HepG2 (cell line): ENCODE measurements around the gene WDR91. TPM values are rescaled to one million over a fixed set of nuclear protein-coding genes. Genes with fewer than 3 reads are reported as not detected.
A peak's percentile ranks its signal among the peaks of the same experiment; 100 is the strongest.

Source experiments
- ATAC-seq: fragments of 200-7000 bp; cut with Tn5 transposase; 3 replicates; pipeline ENCODE4 v1.9.1; 2020; ENCODE audit warnings: mild to moderate bottlenecking, moderate library complexity
- BruUV-seq: library from RNA; stranded (reverse); fragments of 400-500 nt; replicated peaks from 2 replicates; lab custom pipeline; 2021; lab: Mats Ljungman, UMichigan
- CTCF ChIA-PET: fragments of 300-600 bp; formaldehyde crosslinking; extraction: SDS; loops from one replicate; lab custom pipeline; 2021; ENCODE audit warnings: low total read pairs, inconsistent platforms, low intra/inter-chr PET ratio; lab: Yijun Ruan, JAX
- POLR2A ChIA-PET: fragments of 350-600 bp; sonication (Branson Sonifier 250); formaldehyde crosslinking; loops from one replicate; lab custom pipeline; 2020; ENCODE audit warnings: antibody characterized with exemption, inconsistent platforms; lab: Yijun Ruan, JAX
- DNase-seq: peaks from one replicate; pipeline ENCODE4 v3.0.0-alpha.2; 2015; ENCODE audit warnings: low spot score
- FAIRE-seq: peaks from 3 replicates; lab custom pipeline; 2011; peaks lifted over from hg19 to GRCh38; lab: Jason Lieb, UNC
- H2AFZ ChIP-seq: one replicate; pipeline ENCODE4 v1.6.1; 2011; ENCODE audit warnings: low read length, inconsistent platforms
- H3K27ac ChIP-seq: fragments of 300-600 bp; 3 replicates; pipeline ENCODE4 v1.8.0; 2011; ENCODE audit warnings: mixed run types, mild to moderate bottlenecking, mixed read lengths, low read length, inconsistent platforms; ENCODE audit not compliant: insufficient read depth; ENCODE audit errors: extremely low read length
- H3K27me3 ChIP-seq, 2 experiments: fragments of 200-600 bp in 1 of 2; 2 replicates in 1 of 2; 3 replicates in 1 of 2; pipeline versions ENCODE4 v1.6.0 to v1.8.0; 2011; ENCODE audit warnings: low read length in 2 of 2, mild to moderate bottlenecking in 2 of 2, moderate library complexity in 2 of 2, inconsistent platforms in 1 of 2; ENCODE audit not compliant: insufficient read depth in 2 of 2, control insufficient read depth in 1 of 2
- H3K36me3 ChIP-seq, 2 experiments: fragments of 200-600 bp in 1 of 2; replicated peaks in 1 of 2; 2 replicates in 1 of 2; 3 replicates in 1 of 2; pipeline versions ENCODE4 v1.5.1 to v1.8.0; 2011; ENCODE audit warnings: low read length in 2 of 2, inconsistent platforms in 1 of 2; ENCODE audit not compliant: insufficient read depth in 2 of 2, control insufficient read depth in 1 of 2
- H3K4me1 ChIP-seq: 2 replicates; pipeline ENCODE4 v1.5.1; 2012; ENCODE audit warnings: low read length, inconsistent platforms; ENCODE audit not compliant: insufficient read depth
- H3K4me2 ChIP-seq: 2 replicates; pipeline ENCODE4 v1.6.0; 2011; ENCODE audit warnings: low read depth, low read length, inconsistent platforms
- H3K4me3 ChIP-seq, 3 experiments: fragments of 200-600 bp in 1 of 3; sonication (generic), shearing (Covaris generic) in 1 of 3; replicated peaks in 1 of 3; 2 replicates each; pipeline ENCODE4 v1.5.1; 2011 to 2016; ENCODE audit warnings: low read length in 3 of 3, inconsistent platforms in 2 of 3, low read depth in 2 of 3, mild to moderate bottlenecking in 2 of 3, control low read depth in 1 of 3, mixed read lengths in 1 of 3; ENCODE audit not compliant: insufficient read depth in 1 of 3
- H3K79me2 ChIP-seq: one replicate; pipeline ENCODE4 v1.6.1; 2011; ENCODE audit warnings: low read length, inconsistent platforms; ENCODE audit not compliant: insufficient read depth
- H3K9ac ChIP-seq: 2 replicates; pipeline ENCODE4 v1.6.0; 2011; ENCODE audit warnings: mild to moderate bottlenecking, low read depth, low read length, inconsistent platforms; ENCODE audit not compliant: insufficient read depth
- H3K9me3 ChIP-seq: 2 replicates; pipeline ENCODE4 v1.5.1; 2012; ENCODE audit warnings: mild to moderate bottlenecking, low read length
- H4K20me1 ChIP-seq: 2 replicates; pipeline ENCODE4 v1.6.0; 2011; ENCODE audit warnings: inconsistent platforms, mild to moderate bottlenecking, low read length, moderate library complexity; ENCODE audit not compliant: insufficient read depth
- CENPT ChIP-seq: sonication (generic); formaldehyde crosslinking; IDR thresholded peaks from 2 replicates; pipeline ENCODE4 v1.8.0; 2022; ENCODE audit warnings: low read depth, mild to moderate bottlenecking, moderate library complexity, missing genetic modification reagents
- EP300 ChIP-seq, 3 experiments: sonication (generic) in 1 of 3; formaldehyde crosslinking in 1 of 3; IDR thresholded peaks; 2 replicates each; pipeline versions ENCODE4 v1.5.1 to v1.6.1; 2011 to 2020; ENCODE audit warnings: low read depth in 2 of 3, low read length in 2 of 3, borderline replicate concordance in 1 of 3, improper control_type of control experiment in 1 of 3, mild to moderate bottlenecking in 1 of 3, missing genetic modification reagents in 1 of 3, moderate library complexity in 1 of 3
- FOXK2 ChIP-seq: fragments of 450-650 bp; IDR thresholded peaks from 2 replicates; pipeline ENCODE4 v1.6.1; 2016
- HOMEZ ChIP-seq: IDR thresholded peaks from 2 replicates; pipeline ENCODE4 v1.6.1; 2016; ENCODE audit warnings: low read depth
- IRF1 ChIP-seq: sonication (generic); formaldehyde crosslinking; IDR thresholded peaks from 2 replicates; pipeline ENCODE4 v1.4.0; 2020; ENCODE audit warnings: low read depth, mild to moderate bottlenecking, missing genetic modification reagents
- KDM5B ChIP-seq: sonication (generic); formaldehyde crosslinking; IDR thresholded peaks from 2 replicates; pipeline ENCODE4 v1.4.0; 2020; ENCODE audit warnings: missing genetic modification reagents, mild to moderate bottlenecking, borderline replicate concordance
- MNT ChIP-seq: fragments of 450-650 bp; IDR thresholded peaks from 2 replicates; pipeline ENCODE4 v1.6.1; 2016
- NFIC ChIP-seq: IDR thresholded peaks from 2 replicates; pipeline ENCODE4 v1.6.1; 2012; ENCODE audit warnings: mild to moderate bottlenecking, low read length, inconsistent platforms
- NR2F1 ChIP-seq, 2 experiments: fragments of 450-650 bp in 1 of 2; formaldehyde crosslinking in 1 of 2; IDR thresholded peaks; 2 replicates each; pipeline versions ENCODE4 v1.5.0 to v1.6.1; 2016 to 2020; ENCODE audit warnings: mild to moderate bottlenecking in 1 of 2, missing compliant biosample characterization in 1 of 2, missing genetic modification reagents in 1 of 2, moderate library complexity in 1 of 2
- WGBS: methylation state at CpG from one replicate; pipeline ENCODE4 v1.1.6; 2017; ENCODE audit warnings: low lambda C conversion rate; 5-methylcytosine and 5-hydroxymethylcytosine counted together
- in situ Hi-C: cut with HindIII; loops from 2 replicates; pipeline ENCODE4 v1.10.0; 2017; ENCODE audit warnings: low pct_unique_long_range_greater_than_20kb; ENCODE audit not compliant: extremely low pct_ligation_motif_present
- intact Hi-C: fragments of 100-400 bp; cut with micrococcal nuclease; formaldehyde crosslinking; loops from one replicate; pipeline ENCODE4 v1.10.0; 2022; ENCODE audit not compliant: unreplicated experiment
- polyA plus RNA-seq, 8 experiments: library from polyadenylated mRNA; depleted of rRNA in 3 of 8; stranded (reverse) in 7 of 8; unstranded in 1 of 8; fragments of >200 nt; fragmentation: Illumina TruSeq in 4 of 8; extraction: Trizol in 4 of 8; gene quantifications; 2 replicates each; pipeline versions ENCODE4 v1.2.1 to v1.2.3, GENCODE V29; 2011 to 2016; ENCODE audit warnings: low read depth in 4 of 8, missing spikeins in 1 of 8, mixed read lengths in 1 of 8; ENCODE audit not compliant: insufficient read depth in 1 of 8
- total RNA-seq, 5 experiments: library from RNA; depleted of rRNA; stranded (reverse); fragments of >200 nt; fragmentation: Illumina TruSeq; extraction: Trizol; gene quantifications; 2 replicates each; pipeline ENCODE4 v1.2.3, GENCODE V29; 2016; ENCODE audit warnings: low read depth in 1 of 5
- TF ChIP-seq, protein P1 (sequence below): sonication (generic); formaldehyde crosslinking; IDR thresholded peaks from 2 replicates; pipeline ENCODE4 v1.5.0; 2020; ENCODE audit warnings: mild to moderate bottlenecking, missing genetic modification reagents

WDR91 gene
- total and polyA plus RNA-seq, 2 of the 13 experiments (the other 11 are each of a cell fraction or from before 2014, with no cell fraction given) = 11.6 to 12.1 TPM

DNA sequence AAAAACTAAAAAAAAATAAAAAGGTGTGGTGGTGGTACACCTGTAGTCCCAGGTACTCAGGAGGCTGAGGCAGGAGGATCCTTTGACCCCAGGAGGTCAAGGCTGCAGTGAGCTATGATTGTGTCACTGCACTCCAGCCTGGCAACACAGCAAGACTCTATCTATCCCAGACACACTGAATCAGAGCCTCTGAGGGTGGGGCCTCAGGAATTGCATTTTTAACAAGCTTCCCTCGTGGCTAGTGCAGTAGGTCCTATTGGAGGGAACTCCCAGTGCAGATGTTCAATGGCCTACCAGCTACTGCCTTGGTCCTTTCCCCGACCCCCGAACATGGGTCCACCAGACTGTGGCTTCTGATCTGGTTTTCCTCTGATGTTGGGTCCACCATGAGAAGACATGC lies 37.2 kb upstream of the WDR91 start:
- in situ Hi-C loops (no loop called here), intact Hi-C loops (no loop called here)
- 88% methylated on average over 2 of the region's 3 CpGs for WGBS
- DNase-seq (no peak), FAIRE-seq (no peak), ATAC-seq (no peak)
- H3K4me2 ChIP-seq = no peak overlapping the region
- no peak overlapping the region for H3K27ac ChIP-seq
- no peak overlapping the region for H3K4me3 ChIP-seq
- ChIA-PET CTCF (no interaction called here), POLR2A (no interaction called here)
- peaks cover 15% of the 10 kb centered on the region for H3K4me1 ChIP-seq
- H3K79me2 ChIP-seq = no peaks in the 10 kb centered on the region
- no peaks in the 10 kb centered on the region for H4K20me1 ChIP-seq
- H3K9me3 ChIP-seq = no peaks in the 10 kb centered on the region
- H3K9ac ChIP-seq = no peak overlapping the region
- no peaks in the 10 kb centered on the region for H3K36me3 ChIP-seq
- TF ChIP-seq, protein P1, sequence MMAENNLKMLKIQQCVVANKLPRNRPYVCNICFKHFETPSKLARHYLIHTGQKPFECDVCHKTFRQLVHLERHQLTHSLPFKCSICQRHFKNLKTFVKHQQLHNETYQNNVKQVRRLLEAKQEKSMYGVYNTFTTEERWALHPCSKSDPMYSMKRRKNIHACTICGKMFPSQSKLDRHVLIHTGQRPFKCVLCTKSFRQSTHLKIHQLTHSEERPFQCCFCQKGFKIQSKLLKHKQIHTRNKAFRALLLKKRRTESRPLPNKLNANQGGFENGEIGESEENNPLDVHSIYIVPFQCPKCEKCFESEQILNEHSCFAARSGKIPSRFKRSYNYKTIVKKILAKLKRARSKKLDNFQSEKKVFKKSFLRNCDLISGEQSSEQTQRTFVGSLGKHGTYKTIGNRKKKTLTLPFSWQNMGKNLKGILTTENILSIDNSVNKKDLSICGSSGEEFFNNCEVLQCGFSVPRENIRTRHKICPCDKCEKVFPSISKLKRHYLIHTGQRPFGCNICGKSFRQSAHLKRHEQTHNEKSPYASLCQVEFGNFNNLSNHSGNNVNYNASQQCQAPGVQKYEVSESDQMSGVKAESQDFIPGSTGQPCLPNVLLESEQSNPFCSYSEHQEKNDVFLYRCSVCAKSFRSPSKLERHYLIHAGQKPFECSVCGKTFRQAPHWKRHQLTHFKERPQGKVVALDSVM (CRISPR knock-in tag) = peak; percentile 47; the same call in 1 of the 2 replicates
- TF ChIP-seq NFIC = no peak
- no peak for TF ChIP-seq NR2F1 (CRISPR knock-in tag; IDR thresholded peaks at IDR 0.05)
- TF ChIP-seq CENPT = no peak
- H2AFZ ChIP-seq = no peak overlapping the region
- H3K27me3 ChIP-seq = no peaks in the 10 kb centered on the region; a peak in 1 of 5 replicates
- no TSS peak for BruUV-seq

DNA sequence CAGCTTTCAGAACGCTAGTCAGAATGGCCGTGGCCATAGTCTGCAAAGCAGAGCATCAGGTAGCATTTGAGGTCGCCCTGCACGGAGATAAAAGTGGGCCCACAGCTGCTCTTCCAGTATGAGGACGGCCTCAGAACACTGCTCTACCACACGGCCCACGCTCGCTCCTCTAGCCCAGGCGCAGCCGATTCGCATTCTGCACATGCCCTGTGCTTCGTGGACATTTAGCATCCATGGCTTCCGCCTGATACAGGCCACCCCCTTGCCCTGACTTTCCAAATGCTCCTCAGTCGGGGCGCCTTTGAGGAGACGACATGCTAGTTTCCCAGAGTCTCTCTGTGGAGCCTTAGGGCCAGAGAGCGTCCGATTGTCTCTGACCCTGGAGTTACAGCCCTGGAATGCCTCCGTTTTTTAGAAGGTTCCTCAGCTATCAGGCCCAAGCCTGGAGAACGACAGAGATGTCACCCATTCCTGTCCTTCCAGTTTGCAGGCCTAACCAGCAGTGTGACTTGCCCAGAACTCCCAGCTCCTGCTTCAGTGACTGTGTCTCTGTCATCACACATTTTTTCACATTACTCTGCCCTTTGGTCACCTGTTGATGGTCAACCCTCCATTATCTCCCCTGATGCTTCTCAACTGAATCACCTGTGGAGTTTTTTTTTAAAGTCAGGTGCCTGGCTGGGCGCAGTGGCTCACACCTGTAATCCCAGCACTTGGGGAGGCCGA lies 36.6 kb upstream of the WDR91 start:
- peaks cover 11% of the 10 kb centered on the region for H3K4me1 ChIP-seq
- H3K36me3 ChIP-seq = no peaks in the 10 kb centered on the region
- peak overlapping the region; percentile 53 for H3K4me2 ChIP-seq
- H3K27me3 ChIP-seq = peaks cover 0 to 2% of the 10 kb centered on the region in 2 experiments; a peak in 1 of 5 replicates
- ATAC-seq (peak; percentile 25), DNase-seq (no peak), FAIRE-seq (no peak)
- no peak overlapping the region for H2AFZ ChIP-seq
- ChIA-PET POLR2A (interaction anchor here (0.9 kb wide), 1 partner anchor 601 kb away, joined by 3 read pairs; no protein-coding TSS in a partner anchor), CTCF (no interaction called here)
- intact Hi-C loops (no loop called here), in situ Hi-C loops (no loop called here)
- no peak overlapping the region for H3K9ac ChIP-seq
- 66% methylated on average over 16 of the region's 22 CpGs for whole genome bisulfite sequencing
- H3K4me3 ChIP-seq = no peak overlapping the region
- no peaks in the 10 kb centered on the region for H3K79me2 ChIP-seq
- no TSS peak for BruUV-seq
- no peaks in the 10 kb centered on the region for H3K9me3 ChIP-seq
- no peak overlapping the region for H3K27ac ChIP-seq
- H4K20me1 ChIP-seq = no peaks in the 10 kb centered on the region
- TF ChIP-seq EP300 (IDR thresholded peaks at IDR 0.05; ENCODE audit: low read depth in 2 of 2, low read length in 2 of 2) = no peak
- no peak for TF ChIP-seq EP300 (CRISPR knock-in tag; IDR thresholded peaks at IDR 0.05; ENCODE audit: borderline replicate concordance)
- TF ChIP-seq KDM5B (CRISPR knock-in tag) = 0 out of 2 replicates have a peak, but pooled peaks have one; percentile 19
- no peak for TF ChIP-seq HOMEZ (CRISPR knock-in tag)
- TF ChIP-seq MNT = no peak
- no peak for TF ChIP-seq FOXK2
- no peak for TF ChIP-seq IRF1 (CRISPR knock-in tag)
